AG10803 (cell line): ENCODE measurements around the gene CTIF.
A peak's percentile ranks its signal among the peaks of the same experiment; 100 is the strongest.

Experiments
- DNase-seq: peaks from one replicate; pipeline ENCODE4 v3.0.0; 2010; ENCODE audit warnings: low read depth
- H3K4me3 ChIP-seq: 2 replicates; pipeline ENCODE4 v1.5.1; 2011; ENCODE audit warnings: mild to moderate bottlenecking, low read length, control low read depth
- TF ChIP-seq, protein P1 (sequence below): conservative IDR thresholded peaks from 2 replicates; pipeline ENCODE4 v1.5.1; 2011; ENCODE audit warnings: mild to moderate bottlenecking, low read length, control low read depth, inconsistent platforms

The CTIF gene

GRCh38 chr18:48728204-48728833 is 189.5 kb downstream of the CTIF start:
- DNase-seq: peak; percentile 99
- no peak overlapping the region for H3K4me3 ChIP-seq
- TF ChIP-seq, protein P1, sequence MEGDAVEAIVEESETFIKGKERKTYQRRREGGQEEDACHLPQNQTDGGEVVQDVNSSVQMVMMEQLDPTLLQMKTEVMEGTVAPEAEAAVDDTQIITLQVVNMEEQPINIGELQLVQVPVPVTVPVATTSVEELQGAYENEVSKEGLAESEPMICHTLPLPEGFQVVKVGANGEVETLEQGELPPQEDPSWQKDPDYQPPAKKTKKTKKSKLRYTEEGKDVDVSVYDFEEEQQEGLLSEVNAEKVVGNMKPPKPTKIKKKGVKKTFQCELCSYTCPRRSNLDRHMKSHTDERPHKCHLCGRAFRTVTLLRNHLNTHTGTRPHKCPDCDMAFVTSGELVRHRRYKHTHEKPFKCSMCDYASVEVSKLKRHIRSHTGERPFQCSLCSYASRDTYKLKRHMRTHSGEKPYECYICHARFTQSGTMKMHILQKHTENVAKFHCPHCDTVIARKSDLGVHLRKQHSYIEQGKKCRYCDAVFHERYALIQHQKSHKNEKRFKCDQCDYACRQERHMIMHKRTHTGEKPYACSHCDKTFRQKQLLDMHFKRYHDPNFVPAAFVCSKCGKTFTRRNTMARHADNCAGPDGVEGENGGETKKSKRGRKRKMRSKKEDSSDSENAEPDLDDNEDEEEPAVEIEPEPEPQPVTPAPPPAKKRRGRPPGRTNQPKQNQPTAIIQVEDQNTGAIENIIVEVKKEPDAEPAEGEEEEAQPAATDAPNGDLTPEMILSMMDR: no peak

- TF ChIP-seq, protein P1: no peak
- DNase-seq: peak; percentile 58
- no peak overlapping the region for H3K4me3 ChIP-seq
Measured at GRCh38 chr18:48729404-48729803, 190.6 kb downstream of the CTIF start.

DNA sequence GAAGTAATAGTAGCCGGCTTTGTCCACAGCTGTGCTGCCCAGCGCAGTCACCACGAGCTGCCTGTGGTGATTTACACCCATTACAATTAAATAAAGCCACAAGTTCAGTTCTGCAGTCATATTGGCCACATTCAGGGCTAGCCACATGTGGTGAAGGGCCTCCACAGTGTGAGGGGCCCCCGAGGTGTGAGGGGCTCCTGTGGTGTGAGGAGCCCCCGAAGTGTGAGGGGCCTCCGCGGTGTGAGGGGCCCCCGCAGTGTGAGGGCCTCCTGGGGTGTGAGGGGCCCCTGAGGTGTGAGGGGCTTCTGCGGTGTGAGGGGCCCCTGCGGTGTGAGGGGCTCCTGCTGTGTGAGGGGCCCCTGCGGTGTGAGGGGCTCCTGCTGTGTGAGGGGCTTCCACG is 191.2 kb downstream of the CTIF start:
- no peak overlapping the region for H3K4me3 ChIP-seq
- TF ChIP-seq, protein P1: no peak
- DNase-seq: no peak

DNA sequence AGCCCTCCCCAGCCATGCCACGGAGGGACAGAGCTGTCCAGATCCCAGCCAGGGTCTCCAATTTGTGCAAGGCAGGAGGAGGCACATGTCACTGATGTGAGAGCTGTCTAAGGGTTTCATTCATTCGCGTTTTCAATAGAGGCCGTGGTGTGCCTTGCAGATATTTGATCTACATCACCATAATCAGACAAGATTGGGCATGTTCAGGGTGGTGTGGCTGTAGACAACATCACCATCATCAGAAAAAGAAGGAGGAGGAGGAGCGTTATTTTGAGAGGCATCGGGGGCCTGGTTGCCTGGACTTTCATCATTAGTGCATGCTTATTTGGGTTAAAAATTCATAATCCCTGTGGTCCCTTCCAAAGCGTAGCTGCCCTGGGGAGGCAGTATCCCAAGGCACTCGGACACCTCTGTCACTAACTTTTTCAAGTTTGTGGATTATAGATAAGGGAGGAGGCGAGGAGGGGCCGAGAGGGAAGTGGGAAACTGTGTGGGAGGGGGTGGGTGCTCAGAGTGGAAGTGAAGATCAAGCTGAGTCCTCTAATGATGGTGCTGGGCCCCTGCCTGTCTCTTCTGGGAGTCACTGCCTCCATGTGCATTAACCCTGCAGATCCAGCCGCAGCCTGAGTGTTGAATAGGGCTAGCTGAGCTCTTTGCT is 194.1 kb downstream of the CTIF start:
- TF ChIP-seq, protein P1: no peak
- DNase-seq: no peak
- no peak overlapping the region for H3K4me3 ChIP-seq

DNA sequence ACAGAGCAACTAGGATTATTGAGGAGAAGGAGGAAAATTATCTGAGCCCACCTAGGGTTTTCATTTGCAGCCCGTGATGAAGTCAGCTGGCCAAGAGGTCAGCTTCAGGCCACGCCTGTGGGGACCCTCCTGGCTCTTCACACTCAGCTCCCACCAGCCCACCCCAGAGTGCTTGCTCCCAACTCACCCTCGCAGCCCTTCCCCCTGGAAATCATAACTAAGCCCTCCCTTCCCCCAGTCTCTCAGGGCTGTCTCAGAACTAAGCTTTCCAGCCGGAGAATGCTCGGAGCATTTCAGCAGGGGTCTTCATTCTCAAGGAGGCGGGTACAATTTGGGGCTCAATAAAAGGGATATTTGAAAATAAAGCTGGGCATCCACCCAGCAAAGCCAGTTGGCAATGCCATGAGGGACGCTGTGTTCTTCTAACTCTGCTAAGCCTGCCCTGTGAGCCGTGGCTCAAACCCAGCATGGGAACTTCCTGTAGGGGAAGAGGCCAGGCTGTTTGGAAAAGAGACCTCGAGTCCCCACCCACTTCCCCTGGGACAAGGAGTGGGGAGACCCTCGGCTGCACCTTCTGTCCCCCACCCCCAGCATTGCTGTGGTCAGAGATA is 194.9 kb downstream of the CTIF start:
- DNase-seq: no peak
- TF ChIP-seq, protein P1: no peak
- H3K4me3 ChIP-seq: no peak overlapping the region

- TF ChIP-seq, protein P1: no peak
- no peak overlapping the region for H3K4me3 ChIP-seq
- DNase-seq: no peak
Measured at GRCh38 chr18:48734460-48734859, 195.6 kb downstream of the CTIF start.
